AG09309 (cell line): ENCODE measurements around the gene ELF2.
"Not testable (repeated sequence)": the region's sequence is repeated elsewhere in the genome, so short reads cannot be mapped to it uniquely, and the experiment has no call there.

Source experiments
- DNase-seq: peaks from one replicate; pipeline ENCODE4 v3.0.0-alpha.2; 2010; ENCODE audit warnings: low read depth
- H3K4me3 ChIP-seq: 2 replicates; pipeline ENCODE4 v1.5.1; 2011; ENCODE audit warnings: mild to moderate bottlenecking, low read depth, low read length, moderate library complexity; ENCODE audit not compliant: control insufficient read depth
- TF ChIP-seq, protein P1 (sequence below): IDR thresholded peaks from 2 replicates; pipeline ENCODE4 v1.5.1; 2011; ENCODE audit warnings: mild to moderate bottlenecking, low read depth, low read length, inconsistent platforms; ENCODE audit not compliant: insufficient read depth, control insufficient read depth; ENCODE audit errors: missing control alignments

Gene ELF2

DNA sequence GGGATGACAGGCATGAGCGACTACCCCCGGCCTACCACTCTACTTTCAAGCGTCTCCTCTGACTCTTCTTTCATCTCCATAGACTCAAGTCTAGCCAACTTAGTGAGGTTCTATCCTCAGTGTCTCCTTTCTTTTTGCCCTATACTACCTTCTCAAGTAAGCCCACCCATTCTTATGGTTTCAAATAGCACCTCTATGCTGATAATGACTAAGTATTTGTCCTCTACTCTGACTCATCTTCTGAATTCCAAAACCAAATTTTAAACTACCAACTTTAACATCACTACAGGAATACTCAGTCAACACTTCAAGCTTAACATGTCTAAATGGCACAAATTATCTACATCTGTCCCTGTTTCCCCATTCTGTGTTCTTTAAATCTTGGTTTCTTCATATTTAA, 47.8 kb downstream of the ELF2 start:
- no peak overlapping the region for H3K4me3 ChIP-seq
- no peak for DNase-seq
- TF ChIP-seq, protein P1, sequence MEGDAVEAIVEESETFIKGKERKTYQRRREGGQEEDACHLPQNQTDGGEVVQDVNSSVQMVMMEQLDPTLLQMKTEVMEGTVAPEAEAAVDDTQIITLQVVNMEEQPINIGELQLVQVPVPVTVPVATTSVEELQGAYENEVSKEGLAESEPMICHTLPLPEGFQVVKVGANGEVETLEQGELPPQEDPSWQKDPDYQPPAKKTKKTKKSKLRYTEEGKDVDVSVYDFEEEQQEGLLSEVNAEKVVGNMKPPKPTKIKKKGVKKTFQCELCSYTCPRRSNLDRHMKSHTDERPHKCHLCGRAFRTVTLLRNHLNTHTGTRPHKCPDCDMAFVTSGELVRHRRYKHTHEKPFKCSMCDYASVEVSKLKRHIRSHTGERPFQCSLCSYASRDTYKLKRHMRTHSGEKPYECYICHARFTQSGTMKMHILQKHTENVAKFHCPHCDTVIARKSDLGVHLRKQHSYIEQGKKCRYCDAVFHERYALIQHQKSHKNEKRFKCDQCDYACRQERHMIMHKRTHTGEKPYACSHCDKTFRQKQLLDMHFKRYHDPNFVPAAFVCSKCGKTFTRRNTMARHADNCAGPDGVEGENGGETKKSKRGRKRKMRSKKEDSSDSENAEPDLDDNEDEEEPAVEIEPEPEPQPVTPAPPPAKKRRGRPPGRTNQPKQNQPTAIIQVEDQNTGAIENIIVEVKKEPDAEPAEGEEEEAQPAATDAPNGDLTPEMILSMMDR = no peak

DNA sequence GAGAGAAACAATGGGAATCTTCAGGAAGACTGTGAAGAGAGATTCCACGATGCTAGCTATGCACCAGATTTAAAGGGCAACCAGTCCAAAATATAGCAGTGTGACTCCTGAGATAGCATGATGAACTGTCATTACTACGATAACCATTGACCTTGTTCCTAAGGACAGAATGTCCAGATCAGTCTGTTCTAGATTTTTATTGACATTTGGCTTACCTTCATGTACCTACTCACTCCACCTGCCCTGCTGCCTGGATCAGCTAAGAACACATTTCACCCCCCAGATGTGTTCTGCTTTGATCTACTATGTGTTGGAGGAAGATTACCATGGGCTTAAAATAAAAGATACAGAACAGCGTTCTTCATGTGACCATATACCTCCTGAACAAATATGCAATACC, 50.1 kb downstream of the ELF2 start:
- DNase-seq = no peak
- TF ChIP-seq, protein P1 = no peak
- H3K4me3 ChIP-seq = no peak overlapping the region

DNA sequence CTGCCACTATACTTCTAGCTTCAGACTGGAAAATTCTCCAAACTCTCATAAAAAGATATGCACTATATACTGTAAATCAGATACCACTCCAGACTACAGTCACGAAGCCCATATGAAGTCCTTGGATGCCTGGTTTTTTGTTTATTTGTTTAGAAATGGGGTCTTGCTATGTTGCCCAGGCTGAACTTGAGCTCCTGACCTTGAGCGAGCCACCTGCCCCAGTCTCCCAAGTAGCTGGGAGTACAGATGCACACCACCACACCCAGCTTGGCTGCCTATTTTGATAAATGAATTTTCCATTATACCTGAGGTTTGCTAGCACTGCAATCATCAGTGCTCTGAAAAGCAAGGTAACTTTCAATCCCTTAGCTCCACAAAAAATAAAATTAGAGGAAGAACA, 53.1 kb downstream of the ELF2 start:
- DNase-seq = no peak
- TF ChIP-seq, protein P1 = no peak
- H3K4me3 ChIP-seq = no peak overlapping the region

DNA sequence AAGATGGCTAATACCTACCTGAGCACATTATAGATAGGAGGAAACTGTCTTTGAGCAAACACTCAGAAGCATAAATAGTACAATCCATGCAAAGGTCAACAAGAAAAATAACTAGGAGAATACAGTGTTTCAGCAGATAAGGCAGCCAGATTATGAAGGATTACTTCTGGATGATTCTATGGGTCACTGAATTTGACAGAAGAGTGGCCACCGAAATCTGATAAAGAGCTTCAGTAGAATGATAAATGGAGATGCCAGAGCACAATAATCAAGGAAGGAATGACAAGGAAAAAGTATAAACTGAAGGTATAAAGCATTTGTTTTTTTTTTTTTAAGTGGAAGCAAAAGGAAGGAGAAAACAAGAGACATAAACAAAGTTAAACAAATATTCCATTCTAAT, 58.7 kb downstream of the ELF2 start:
- TF ChIP-seq, protein P1 = no peak
- H3K4me3 ChIP-seq = no peak overlapping the region
- no peak for DNase-seq

DNA sequence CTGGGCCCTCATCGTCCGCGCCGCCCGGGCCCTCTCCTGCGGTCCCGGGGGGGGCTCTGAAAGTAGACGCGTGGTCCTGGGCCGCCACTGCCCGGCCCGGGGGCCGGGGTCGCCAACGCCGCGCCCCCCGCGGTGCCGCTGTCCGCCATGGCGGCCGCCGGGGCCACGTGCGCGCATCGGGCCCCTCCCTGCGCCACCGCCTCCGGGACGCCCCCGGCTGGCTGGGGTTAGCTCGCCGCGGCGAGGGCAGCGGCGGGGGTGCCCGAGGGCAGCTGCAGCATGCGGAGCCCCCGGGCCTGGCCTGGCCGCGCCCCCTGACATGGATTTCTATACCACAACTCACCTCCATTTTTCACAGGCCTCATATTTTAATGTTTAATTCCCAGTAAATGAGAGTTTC, 61.8 kb downstream of the ELF2 start:
- no peak for DNase-seq
- no peak overlapping the region for H3K4me3 ChIP-seq
- TF ChIP-seq, protein P1 = no peak

DNA sequence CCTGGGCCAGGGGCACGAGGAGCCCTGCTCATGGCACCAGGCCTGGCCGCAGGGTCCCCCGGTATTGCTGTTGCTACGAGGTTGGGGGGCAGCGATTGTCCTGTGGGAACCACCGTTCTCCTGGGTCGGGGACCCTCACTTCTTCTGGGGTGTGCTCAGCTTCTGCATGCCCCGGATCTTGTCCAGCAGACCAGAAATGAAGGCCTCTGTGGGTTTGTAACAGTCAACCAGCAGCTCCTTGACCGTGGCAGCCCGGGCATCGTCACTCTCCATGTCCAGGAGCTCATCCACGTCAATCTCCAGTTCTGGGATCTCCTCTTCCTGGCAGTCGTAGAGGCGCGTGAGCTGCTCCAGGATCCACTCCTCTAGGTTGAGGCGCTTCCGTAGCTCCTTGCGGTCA, 62.2 kb downstream of the ELF2 start:
- H3K4me3 ChIP-seq, DNase-seq: not testable (repeated sequence)

DNA sequence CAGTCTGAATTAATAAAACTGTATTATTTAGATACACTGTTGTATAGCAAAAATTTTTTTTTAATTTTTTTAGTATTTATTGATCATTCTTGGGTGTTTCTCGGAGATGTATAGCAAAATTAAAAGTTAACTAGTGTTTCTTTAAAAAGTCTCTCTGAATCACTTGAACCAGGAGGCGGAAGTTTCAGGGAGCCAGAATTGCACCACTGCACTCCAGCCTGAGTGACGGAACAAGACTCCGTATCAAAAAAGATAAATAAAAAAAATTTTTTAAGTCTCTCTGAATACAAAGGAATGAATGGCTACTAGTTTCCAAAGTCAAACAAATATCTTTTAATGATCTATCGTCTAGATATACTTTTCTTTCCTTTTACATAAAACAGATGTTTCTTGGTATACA, 64.4 kb downstream of the ELF2 start:
- no peak for DNase-seq
- TF ChIP-seq, protein P1 = no peak
- no peak overlapping the region for H3K4me3 ChIP-seq

DNA sequence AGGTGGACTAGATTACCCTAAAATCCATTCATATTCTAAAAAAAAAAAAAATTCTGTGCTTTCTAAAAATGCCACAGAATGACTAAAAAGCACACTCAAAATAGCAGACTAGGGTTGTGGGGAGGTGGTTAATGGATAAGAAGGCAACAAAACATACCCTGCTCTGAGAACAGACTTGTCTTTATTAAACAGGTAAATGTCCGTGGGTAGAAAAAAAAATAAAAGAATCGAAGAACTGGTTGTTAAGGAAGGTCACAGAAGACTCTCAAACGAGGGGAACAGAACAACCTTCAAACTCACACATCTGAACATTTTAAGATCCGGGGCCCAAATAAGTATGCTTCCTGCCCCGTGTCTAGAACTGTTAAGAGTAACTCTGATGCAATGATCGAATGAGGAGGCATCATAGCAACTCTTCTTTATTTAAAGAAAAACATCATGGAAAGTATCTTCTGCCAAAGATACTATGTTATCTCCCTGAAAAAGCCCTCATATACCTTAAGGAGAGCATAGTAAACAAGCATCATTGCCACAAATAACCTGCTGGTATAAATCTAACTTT, 68.4 kb downstream of the ELF2 start:
- TF ChIP-seq, protein P1 = no peak
- no peak for DNase-seq
- H3K4me3 ChIP-seq = no peak overlapping the region
